ENCODE results near the gene KIF1B.

DNA sequence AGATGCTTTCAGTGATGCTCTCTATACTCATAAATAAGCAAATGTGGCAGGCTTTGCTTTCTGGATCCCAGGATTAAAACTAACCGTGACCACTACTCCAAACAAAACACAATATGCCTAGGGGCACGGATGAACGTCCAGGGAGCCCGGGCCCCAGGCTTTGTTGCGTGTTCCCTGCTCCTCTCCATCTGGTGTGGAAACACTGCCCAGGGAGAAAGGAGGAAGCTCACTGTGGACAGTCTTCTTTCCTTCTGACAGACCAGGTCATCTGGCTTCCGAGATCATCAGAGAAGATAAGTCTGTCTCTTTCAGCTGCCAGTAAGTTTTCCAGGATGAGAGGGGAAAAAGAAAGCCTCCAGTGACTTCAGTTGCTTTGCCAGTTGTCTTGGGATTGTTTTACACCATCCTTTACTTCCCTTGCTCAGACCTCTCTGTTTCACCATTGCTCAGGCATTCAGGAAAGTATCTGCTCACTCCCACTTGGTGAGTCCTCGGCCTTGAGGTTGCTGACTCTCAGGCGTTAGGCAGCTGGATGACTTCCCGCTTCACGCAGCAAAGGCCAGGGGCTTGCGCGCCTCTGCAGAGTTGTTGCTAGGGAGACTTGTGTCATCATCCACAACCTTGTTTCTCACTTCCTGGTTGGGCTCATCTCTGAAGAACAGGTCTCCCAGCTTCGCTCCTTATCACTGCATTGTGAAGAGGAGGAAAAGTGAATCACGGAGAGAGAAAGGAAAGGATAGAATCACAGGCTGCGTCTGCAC, 167.9 kb downstream of the KIF1B start:
- no peak for TF ChIP-seq CTCF (IDR thresholded peaks at IDR 0.05; ENCODE audit: insufficient read depth, low read length, poor library complexity, severe bottlenecking)
- TF ChIP-seq EZH2phosphoT487 (conservative IDR thresholded peaks at IDR 0.05; ENCODE audit: low read length), result no peak
